ENCODE data around the gene IFITM1.
"Not testable (repeated sequence)": the region's sequence is repeated elsewhere in the genome, so short reads cannot be mapped to it uniquely, and the experiment has no call there.

IFITM1 gene

DNA sequence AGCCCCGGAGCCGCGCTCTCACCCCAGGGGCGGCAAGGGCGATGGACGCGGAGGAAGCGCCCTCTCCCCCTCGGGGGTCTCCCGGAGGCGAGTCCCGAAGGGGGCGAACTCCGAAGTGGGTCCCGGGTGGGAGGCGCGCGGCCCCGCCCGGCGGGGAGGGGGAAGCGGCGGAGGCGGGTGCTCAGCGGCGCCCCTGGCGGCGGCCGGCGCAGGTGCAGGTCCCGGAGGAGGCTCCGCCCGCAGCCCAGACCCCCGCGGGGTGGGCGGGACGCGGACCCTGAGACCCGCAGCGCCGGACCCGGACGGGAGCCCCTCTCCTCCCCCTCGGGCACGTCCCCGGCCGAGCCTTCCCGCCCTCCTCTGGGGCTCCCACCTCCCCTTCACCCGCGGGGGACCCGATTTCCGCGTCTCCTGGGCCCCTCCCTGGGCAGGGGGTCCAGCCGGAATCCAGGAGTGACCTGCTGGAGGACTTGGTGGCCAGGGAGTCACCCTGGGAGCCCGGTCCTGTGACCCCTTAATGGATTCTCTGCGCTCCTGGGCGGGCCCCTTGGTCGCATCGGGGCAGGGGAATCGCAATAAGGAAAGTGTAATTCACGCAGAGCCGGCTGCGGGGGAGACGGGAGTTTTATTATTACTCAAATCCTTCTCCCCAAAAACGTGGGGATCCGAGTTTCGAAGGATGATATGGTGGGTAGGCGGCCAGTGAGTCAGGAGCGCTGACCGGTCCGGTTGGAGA, 2.7 kb upstream of the IFITM1 start:
- DNase-seq: not testable (repeated sequence)

- no peak for DNase-seq
Observed at GRCh38 chr11:312092-312816, 1.6 kb upstream of the IFITM1 start.

DNA sequence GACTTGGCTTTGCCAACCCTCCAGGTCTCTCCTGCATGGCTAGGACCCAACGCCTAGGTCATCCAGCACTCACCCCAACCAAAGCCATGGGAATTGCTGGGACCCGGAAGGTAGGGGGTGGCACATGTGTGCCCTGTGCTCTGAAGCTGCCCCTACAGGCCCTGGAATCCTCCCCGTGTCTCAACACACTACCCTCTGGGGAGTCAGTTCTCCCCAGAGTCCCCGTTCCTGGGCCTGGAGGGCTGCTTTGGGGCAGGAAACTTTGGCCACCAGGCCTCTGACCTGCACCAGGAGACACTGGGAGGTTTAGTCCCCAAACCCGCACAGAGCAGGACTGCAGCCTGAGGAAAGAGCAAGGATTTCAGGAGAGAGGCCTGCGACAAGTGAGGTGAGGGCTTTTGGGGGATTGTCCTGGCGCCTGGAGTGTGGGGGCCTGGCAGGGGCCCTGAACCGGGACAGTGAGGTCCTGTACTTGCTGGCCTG, 495 bp upstream of the IFITM1 start:
- DNase-seq: no peak

GRCh38 chr11:314554-314875, 675 bp downstream of the IFITM1 start:
- DNase-seq: not testable (repeated sequence)

DNA sequence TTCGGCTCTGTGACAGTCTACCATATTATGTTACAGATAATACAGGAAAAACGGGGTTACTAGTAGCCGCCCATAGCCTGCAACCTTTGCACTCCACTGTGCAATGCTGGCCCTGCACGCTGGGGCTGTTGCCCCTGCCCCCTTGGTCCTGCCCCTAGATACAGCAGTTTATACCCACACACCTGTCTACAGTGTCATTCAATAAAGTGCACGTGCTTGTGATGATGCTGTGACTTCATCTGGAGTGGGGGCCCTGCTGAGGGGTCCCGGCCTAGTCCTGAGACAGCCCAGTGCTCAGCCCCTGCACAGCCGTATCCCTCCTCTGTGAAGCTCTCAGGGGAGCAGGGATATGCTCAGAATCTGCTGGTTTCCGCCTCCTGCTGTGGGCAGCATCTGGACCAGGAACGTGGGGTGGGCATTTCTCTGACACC, 1.2 kb downstream of the IFITM1 start:
- DNase-seq: no peak

GRCh38 chr11:315516-315994, 1.7 kb downstream of the IFITM1 start:
- no peak for DNase-seq

GRCh38 chr11:316031-316701, 2.3 kb downstream of the IFITM1 start:
- no peak for DNase-seq

DNA sequence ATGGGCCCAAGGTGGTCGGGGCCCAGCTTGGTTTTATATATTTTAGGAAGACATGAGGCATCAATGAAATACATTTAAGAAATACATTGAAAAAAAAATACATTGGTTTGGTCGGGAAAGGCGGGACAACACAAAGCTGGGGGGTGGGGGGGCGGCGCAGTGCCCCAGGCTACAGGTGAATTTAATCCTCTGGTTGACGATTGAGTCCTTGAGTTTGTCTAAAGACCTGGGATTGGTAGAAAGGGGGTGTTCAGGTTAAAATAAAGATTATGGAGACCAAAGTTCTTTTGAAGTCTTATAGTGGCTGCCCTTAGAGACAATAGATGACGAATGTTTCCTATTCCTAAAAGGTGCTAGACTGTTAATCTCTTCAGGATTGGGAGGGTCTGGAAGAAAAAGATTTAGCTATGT, 3.1 kb downstream of the IFITM1 start:
- DNase-seq: no peak

DNA sequence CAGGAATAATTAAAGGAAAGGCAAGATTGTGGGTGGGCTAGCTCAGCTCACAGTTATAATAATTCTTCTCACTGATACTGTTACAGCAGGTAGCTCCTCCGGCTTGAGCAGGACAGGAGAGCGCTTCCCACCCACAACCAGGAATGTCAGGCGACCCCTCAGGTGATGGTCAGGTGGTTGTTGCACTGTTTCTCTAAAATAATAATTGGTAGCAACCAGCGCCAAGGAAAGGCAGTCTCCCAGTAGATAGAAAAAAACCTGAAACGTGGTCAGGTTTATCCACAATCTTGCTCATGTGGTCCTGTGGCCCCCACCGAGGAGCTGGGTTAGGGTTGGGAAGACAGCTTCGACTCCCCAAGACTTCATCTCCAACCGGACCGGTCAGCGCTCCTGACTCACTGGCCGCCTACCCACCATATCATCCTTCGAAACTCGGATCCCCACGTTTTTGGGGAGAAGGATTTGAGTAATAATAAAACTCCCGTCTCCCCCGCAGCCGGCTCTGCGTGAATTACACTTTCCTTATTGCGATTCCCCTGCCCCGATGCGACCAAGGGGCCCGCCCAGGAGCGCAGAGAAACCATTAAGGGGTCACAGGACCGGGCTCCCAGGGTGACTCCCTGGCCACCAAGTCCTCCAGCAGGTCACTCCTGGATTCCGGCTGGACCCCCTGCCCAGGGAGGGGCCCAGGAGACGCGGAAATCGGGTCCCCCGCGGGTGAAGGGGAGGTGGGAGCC, 4.0 kb downstream of the IFITM1 start:
- DNase-seq: not testable (repeated sequence)

- not testable (repeated sequence) for DNase-seq
Observed at GRCh38 chr11:318405-319120, 4.7 kb downstream of the IFITM1 start.

DNA sequence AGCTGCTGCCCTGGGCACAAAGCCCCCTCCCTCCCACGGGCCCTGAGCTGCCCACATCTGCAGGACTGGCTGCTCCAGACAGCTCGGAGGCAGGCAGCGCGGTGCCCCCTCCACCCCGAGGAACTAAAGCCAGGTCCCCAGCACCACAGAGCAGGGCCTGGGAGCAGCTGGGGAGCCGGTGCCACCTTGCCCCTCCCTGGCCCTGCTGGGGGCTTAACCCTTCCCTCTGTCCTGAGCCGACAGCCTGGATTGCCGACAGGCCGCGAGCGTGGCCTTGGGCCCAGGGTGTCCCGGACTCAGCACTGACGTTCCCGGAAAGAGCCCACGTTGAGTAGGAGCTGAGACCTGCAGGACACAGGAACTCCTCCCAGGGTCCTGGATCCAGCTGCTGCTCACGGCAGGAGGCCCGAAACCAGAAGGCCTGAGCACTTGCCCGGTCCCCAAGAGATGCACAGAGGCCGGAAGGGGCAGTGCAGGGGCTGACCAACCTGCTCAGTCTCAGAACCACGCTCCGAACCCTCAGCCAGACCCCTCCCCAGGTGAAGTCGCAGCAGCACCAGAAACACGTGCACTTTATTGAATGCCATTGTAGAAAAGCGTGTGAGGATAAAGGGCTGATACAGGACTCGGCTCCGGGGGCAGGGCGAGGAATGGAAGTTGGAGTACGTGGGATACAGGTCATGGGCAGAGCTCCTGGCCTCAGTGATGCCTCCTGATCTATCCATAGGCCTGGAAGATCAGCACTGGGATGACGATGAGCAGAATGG, 5.5 kb downstream of the IFITM1 start:
- not testable (repeated sequence) for DNase-seq

DNA sequence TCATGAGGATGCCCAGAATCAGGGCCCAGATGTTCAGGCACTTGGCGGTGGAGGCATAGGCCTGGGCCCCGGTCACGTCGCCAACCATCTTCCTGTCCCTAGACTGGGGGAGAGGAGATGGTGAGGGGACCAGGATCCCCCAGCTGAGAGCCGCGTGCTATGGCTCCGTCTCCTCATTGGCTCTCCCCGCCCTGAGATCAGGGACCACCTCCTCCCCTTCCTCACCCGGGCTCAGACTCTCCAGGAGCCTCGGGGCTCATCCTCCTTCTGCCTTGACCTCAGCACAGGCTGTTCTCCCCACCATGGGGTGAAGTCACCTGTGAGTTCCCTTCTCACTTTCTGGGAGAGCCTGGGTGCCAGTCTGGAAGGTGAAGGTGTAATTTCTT, 6.0 kb downstream of the IFITM1 start:
- DNase-seq: not testable (repeated sequence)

DNA sequence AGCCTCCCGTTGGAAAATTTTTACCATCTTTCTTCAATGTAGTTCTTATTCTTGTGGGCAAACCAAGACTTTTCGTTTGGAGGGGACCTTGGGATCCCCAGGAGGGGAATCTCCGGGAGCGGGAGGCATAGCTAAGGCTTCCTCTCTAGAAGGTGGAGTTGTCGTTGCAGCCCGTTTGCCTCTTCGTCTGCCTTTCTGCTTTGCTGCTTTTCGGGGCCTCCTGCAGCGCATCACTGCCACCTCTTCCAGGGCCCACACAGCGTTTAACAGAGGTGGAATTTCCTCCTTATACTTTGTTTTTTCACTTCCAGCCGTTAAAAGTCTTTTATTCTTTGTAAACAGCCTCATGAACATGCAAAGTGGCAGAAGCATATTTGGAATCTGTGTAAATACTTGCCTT, 10.3 kb downstream of the IFITM1 start:
- DNase-seq: no peak

- DNase-seq: not testable (repeated sequence)
Observed at GRCh38 chr11:324593-325517, 11.0 kb downstream of the IFITM1 start.

GRCh38 chr11:325796-326591, 12.2 kb downstream of the IFITM1 start:
- no peak for DNase-seq

DNA sequence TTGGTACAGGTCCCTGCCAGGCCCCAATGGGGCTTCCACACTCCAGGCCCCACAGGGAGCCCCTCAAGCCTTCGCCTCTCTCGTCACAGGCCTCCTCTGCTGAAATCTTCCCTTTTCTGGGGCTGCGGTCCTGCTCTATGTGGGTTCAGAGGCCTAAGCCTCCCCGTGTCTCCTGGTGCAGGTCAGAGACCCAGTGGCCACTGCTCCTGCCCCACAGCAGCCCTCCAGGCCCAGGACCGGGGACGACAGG, 12.7 kb downstream of the IFITM1 start:
- no peak for DNase-seq

- peak; percentile 33 for DNase-seq
Observed at GRCh38 chr11:326842-327580, 13.2 kb downstream of the IFITM1 start.

DNA sequence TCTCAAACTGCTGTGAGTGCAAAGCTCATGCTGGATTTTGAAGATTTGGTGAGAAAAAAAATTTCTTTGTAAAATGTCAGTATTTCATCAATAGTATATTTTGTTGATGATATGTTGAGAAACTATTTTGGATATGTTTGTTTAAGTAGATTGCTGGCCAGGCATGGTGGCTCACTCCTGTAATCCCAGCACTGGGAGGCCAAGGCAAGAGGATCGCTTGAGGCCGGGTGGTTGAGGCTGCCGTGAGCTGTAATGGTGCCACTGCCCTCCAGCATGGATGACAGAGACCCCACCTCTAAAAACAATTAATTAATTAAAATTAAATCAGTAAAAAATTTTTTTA, 13.7 kb downstream of the IFITM1 start:
- no peak for DNase-seq

DNA sequence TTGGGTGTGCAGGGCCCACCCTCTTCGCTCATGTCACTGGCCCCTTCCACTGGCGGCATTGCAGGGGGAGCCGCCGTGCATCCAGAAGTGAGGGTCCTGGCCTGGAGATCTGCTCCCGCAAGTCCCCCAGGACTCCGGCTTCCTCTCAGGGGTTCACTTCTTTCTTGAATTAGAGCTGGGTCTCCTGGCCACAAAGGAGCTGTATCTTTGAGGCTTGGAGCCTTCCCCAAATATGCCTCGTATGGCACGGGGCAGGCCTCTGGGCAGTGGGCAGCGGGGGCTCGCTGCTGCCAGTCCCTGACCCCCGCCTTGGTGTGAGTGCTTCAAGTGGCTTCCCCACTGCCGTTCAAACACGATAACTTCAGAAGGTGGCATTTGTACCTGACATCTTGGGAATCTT, 14.2 kb downstream of the IFITM1 start:
- DNase-seq: no peak

All from activated effector memory CD4-positive, alpha-beta T cell treated with Interleukin-2 at 50 U/mL for 16 hours (primary cell).